HG02938 (cell line): Measurements from ENCODE around the gene NFE2L3.
"Not testable (repeated sequence)": the region's sequence is repeated elsewhere in the genome, so short reads cannot be mapped to it uniquely, and the experiment has no call there.

Source experiments
- ATAC-seq: cut with Tn5 transposase; IDR thresholded peaks from one replicate; pipeline ENCODE4 v1.9.1; 2021; ENCODE audit warnings: mild to moderate bottlenecking, moderate library complexity; ENCODE audit not compliant: unreplicated experiment

The NFE2L3 gene

GRCh38 chr7:26151953-26152781 is at the start of gene NFE2L3:
Gene NFE2L3, plus strand, starts transcription at chr7:26152198. Its CDS starts 301 bp downstream, at chr7:26152499.
- peak; percentile 48 for ATAC-seq

GRCh38 chr7:26103596-26103995 is 48.4 kb upstream of the NFE2L3 start:
- no peak for ATAC-seq

GRCh38 chr7:26105236-26105635 is 46.8 kb upstream of the NFE2L3 start:
- no peak for ATAC-seq

- ATAC-seq = no peak
These were observed 46.1 kb upstream of the NFE2L3 start for GRCh38 chr7:26105931-26106330.

- ATAC-seq = no peak
These were observed 39.7 kb upstream of the NFE2L3 start for GRCh38 chr7:26112203-26112740.

GRCh38 chr7:26115650-26116049 is 36.3 kb upstream of the NFE2L3 start:
- no peak for ATAC-seq

- no peak for ATAC-seq
These were observed 34.7 kb upstream of the NFE2L3 start for GRCh38 chr7:26117142-26117807.

GRCh38 chr7:26117970-26118369 is 34.0 kb upstream of the NFE2L3 start:
- no peak for ATAC-seq

- ATAC-seq = no peak
These were observed 29.3 kb upstream of the NFE2L3 start for GRCh38 chr7:26122745-26123144.

GRCh38 chr7:26124775-26125174 is 27.2 kb upstream of the NFE2L3 start:
- ATAC-seq = not testable (repeated sequence)

GRCh38 chr7:26127411-26127810 is 24.6 kb upstream of the NFE2L3 start:
- no peak for ATAC-seq

GRCh38 chr7:26131056-26131589 is 20.9 kb upstream of the NFE2L3 start:
- no peak for ATAC-seq

GRCh38 chr7:26135076-26135475 is 16.9 kb upstream of the NFE2L3 start:
- no peak for ATAC-seq

GRCh38 chr7:26135551-26135950 is 16.4 kb upstream of the NFE2L3 start:
- no peak for ATAC-seq

- ATAC-seq = no peak
These were observed 15.2 kb upstream of the NFE2L3 start for GRCh38 chr7:26136831-26137230.

GRCh38 chr7:26140380-26140779 is 11.6 kb upstream of the NFE2L3 start:
- no peak for ATAC-seq

- no peak for ATAC-seq
These were observed 10.9 kb upstream of the NFE2L3 start for GRCh38 chr7:26141077-26141476.

GRCh38 chr7:26143298-26144048 is 8.5 kb upstream of the NFE2L3 start:
- ATAC-seq = no peak

GRCh38 chr7:26144184-26145080 is 7.6 kb upstream of the NFE2L3 start:
- ATAC-seq = no peak

- ATAC-seq = no peak
These were observed 6.8 kb upstream of the NFE2L3 start for GRCh38 chr7:26145238-26145637.
